Neural progenitor cell (in vitro differentiated cells): Measurements from ENCODE around the gene WSB2. TPM values are rescaled to one million over a fixed set of nuclear protein-coding genes. Genes with fewer than 3 reads are reported as not detected.
"Not testable (repeated sequence)": the region's sequence is repeated elsewhere in the genome, so short reads cannot be mapped to it uniquely, and the experiment has no call there.

Experiments used
- DNase-seq: peaks from one replicate; pipeline ENCODE4 v3.0.0-alpha.2; 2016; ENCODE audit warnings: low spot score
- H2AFZ ChIP-seq: fragments of 200-600 bp; sonication (generic); replicated peaks from 2 replicates; pipeline ENCODE4 v1.6.1; 2016; ENCODE audit warnings: antibody characterized with exemption
- H3F3A ChIP-seq: fragments of 200-600 bp; sonication (generic); 2 replicates; pipeline ENCODE4 v1.6.1; 2016; ENCODE audit warnings: antibody characterized with exemption, low read depth
- H3K27ac ChIP-seq: fragments of 200-600 bp; sonication (generic); 2 replicates; pipeline ENCODE4 v1.5.1; 2016; ENCODE audit warnings: mild to moderate bottlenecking
- H3K27me3 ChIP-seq: fragments of 200-600 bp; sonication (generic); 2 replicates; pipeline ENCODE4 v1.6.1; 2016; ENCODE audit warnings: mild to moderate bottlenecking, moderate library complexity
- H3K36me3 ChIP-seq: fragments of 200-600 bp; sonication (generic); 2 replicates; pipeline ENCODE4 v1.5.1; 2016
- H3K4me1 ChIP-seq: fragments of 200-600 bp; sonication (generic); 2 replicates; pipeline ENCODE4 v1.6.1; 2016; ENCODE audit warnings: mixed run types
- H3K4me2 ChIP-seq: fragments of 200-600 bp; sonication (generic); 2 replicates; pipeline ENCODE4 v1.6.1; 2016
- H3K4me3 ChIP-seq: fragments of 200-600 bp; sonication (generic); 2 replicates; pipeline ENCODE4 v1.5.1; 2016
- H3K79me2 ChIP-seq: fragments of 200-600 bp; sonication (generic); 2 replicates; pipeline ENCODE4 v1.6.1; 2016; ENCODE audit warnings: low read depth
- H3K9ac ChIP-seq: fragments of 200-600 bp; sonication (generic); 2 replicates; pipeline ENCODE4 v1.6.1; 2016
- H3K9me3 ChIP-seq: fragments of 200-600 bp; sonication (generic); 2 replicates; pipeline ENCODE4 v1.5.1; 2016; ENCODE audit warnings: low read depth
- H4K20me1 ChIP-seq: fragments of 200-600 bp; sonication (generic); 2 replicates; pipeline ENCODE4 v1.6.1; 2016; ENCODE audit warnings: low read depth
- H3K27ac Mint-ChIP-seq: 3 replicates; pipeline ENCODE4 v1.8.0; 2021; ENCODE audit warnings: mixed read lengths
- H3K27me3 Mint-ChIP-seq: 2 replicates; pipeline ENCODE4 v1.8.0; 2022; ENCODE audit warnings: low read depth, mild to moderate bottlenecking, inconsistent platforms, moderate library complexity, mixed read lengths; ENCODE audit not compliant: insufficient read depth
- H3K36me3 Mint-ChIP-seq: 3 replicates; pipeline ENCODE4 v1.8.0; 2021; ENCODE audit warnings: mixed read lengths
- H3K4me1 Mint-ChIP-seq: 3 replicates; pipeline ENCODE4 v1.8.0; 2021; ENCODE audit warnings: mixed read lengths
- H3K4me3 Mint-ChIP-seq: 3 replicates; pipeline ENCODE4 v1.8.0; 2021; ENCODE audit warnings: mild to moderate bottlenecking, moderate library complexity, mixed read lengths
- H3K9me3 Mint-ChIP-seq: 3 replicates; pipeline ENCODE4 v1.8.0; 2020; ENCODE audit warnings: mixed read lengths
- EZH2 ChIP-seq: fragments of 200-600 bp; sonication (generic); IDR thresholded peaks from 2 replicates; pipeline ENCODE4 v1.6.1; 2017; ENCODE audit warnings: antibody characterized with exemption, mild to moderate bottlenecking, moderate library complexity
- EZH2phosphoT487 ChIP-seq: fragments of 200-600 bp; sonication (generic); IDR thresholded peaks from 2 replicates; pipeline ENCODE4 v1.6.1; 2017; ENCODE audit warnings: antibody characterized with exemption
- total RNA-seq: library from RNA; depleted of rRNA; stranded (reverse); fragments of >200 nt; gene quantifications from 2 replicates; pipeline ENCODE4 v1.2.3, GENCODE V29; 2015; ENCODE audit warnings: low replicate concordance
- TF ChIP-seq, protein P1 (sequence below): fragments of 200-600 bp; sonication (generic); IDR thresholded peaks from 2 replicates; pipeline ENCODE4 v1.5.1; 2017; ENCODE audit warnings: antibody characterized with exemption, mild to moderate bottlenecking

WSB2 gene
- total RNA-seq, 1 donor from 2014 or later, result 21.2 TPM

DNA sequence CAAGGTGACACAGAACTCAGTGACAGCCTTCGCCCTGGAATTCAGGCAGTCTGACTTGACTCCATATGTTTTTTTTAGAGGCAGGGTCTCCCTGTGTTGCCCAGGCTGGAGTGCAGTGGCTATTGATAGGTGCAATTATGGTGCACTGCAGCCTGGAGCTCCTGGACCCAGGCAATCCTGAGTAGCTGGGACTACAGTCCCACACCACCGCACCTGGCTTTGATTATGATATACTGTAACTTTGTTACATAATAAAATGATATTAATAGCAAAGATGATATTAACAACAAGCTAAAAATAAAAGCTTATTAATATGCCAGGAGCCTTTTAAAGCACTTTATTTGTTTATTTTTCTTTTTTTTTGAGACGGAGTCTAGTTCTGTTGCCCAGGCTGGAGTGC lies 33.1 kb upstream of the WSB2 start:
- Mint-ChIP-seq H3K9me3 (no peaks in the 10 kb centered on the region), H3K27me3 (peaks cover 2% of the 10 kb centered on the region), H3K36me3 (no peaks in the 10 kb centered on the region), H3K27ac (no peak overlapping the region), H3K4me3 (no peak overlapping the region), H3K4me1 (peaks cover 8% of the 10 kb centered on the region)
- DNase-seq, result no peak
- Histone ChIP-seq H4K20me1 (no peaks in the 10 kb centered on the region), H3K4me3 (no peak overlapping the region), H3K4me2 (no peak overlapping the region), H3K79me2 (no peaks in the 10 kb centered on the region), H3K36me3 (no peaks in the 10 kb centered on the region), H3K9ac (no peak overlapping the region), H3K9me3 (no peaks in the 10 kb centered on the region), H3K4me1 (no peaks in the 10 kb centered on the region), H3F3A (no peaks in the 10 kb centered on the region), H2AFZ (no peak overlapping the region), H3K27ac (no peak overlapping the region), H3K27me3 (no peaks in the 10 kb centered on the region)
- TF ChIP-seq EZH2 (no peak), EZH2phosphoT487 (no peak)
- TF ChIP-seq, protein P1, sequence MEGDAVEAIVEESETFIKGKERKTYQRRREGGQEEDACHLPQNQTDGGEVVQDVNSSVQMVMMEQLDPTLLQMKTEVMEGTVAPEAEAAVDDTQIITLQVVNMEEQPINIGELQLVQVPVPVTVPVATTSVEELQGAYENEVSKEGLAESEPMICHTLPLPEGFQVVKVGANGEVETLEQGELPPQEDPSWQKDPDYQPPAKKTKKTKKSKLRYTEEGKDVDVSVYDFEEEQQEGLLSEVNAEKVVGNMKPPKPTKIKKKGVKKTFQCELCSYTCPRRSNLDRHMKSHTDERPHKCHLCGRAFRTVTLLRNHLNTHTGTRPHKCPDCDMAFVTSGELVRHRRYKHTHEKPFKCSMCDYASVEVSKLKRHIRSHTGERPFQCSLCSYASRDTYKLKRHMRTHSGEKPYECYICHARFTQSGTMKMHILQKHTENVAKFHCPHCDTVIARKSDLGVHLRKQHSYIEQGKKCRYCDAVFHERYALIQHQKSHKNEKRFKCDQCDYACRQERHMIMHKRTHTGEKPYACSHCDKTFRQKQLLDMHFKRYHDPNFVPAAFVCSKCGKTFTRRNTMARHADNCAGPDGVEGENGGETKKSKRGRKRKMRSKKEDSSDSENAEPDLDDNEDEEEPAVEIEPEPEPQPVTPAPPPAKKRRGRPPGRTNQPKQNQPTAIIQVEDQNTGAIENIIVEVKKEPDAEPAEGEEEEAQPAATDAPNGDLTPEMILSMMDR, result no peak

DNA sequence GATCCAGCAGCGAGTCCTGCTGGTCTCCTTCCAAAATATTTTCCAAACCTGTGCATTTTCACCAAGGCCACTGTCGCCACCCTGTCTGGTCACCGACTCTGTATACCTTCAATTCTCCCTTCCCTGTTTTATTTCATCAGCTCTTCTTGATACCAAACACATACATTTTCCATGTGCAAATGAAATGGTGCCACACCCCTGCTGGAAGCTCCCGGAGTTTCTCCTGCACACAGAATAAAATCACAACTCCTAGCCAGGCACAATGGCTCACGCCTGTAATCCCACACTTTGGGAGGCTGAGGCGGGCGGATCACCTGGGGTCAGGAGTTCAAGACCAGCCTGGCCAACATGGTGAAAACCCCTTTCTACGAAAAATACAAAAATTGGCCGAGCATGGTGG lies 28.8 kb upstream of the WSB2 start:
- no peak overlapping the region for H3K9ac ChIP-seq
- no peaks in the 10 kb centered on the region for H3K36me3 ChIP-seq
- H3K4me3 ChIP-seq, result no peak overlapping the region
- no peak for DNase-seq
- Mint-ChIP-seq H3K4me1 (no peaks in the 10 kb centered on the region), H3K27me3 (no peaks in the 10 kb centered on the region), H3K9me3 (no peaks in the 10 kb centered on the region), H3K27ac (no peak overlapping the region), H3K4me3 (no peak overlapping the region), H3K36me3 (peaks cover 2% of the 10 kb centered on the region)
- no peak overlapping the region for H2AFZ ChIP-seq
- no peaks in the 10 kb centered on the region for H3K4me1 ChIP-seq
- H3K79me2 ChIP-seq, result no peaks in the 10 kb centered on the region
- no peaks in the 10 kb centered on the region for H4K20me1 ChIP-seq
- H3K27ac ChIP-seq, result no peak overlapping the region
- TF ChIP-seq EZH2phosphoT487 (no peak), EZH2 (no peak)
- TF ChIP-seq, protein P1, result no peak
- H3K9me3 ChIP-seq, result no peaks in the 10 kb centered on the region
- no peaks in the 10 kb centered on the region for H3K27me3 ChIP-seq
- no peaks in the 10 kb centered on the region for H3F3A ChIP-seq
- no peak overlapping the region for H3K4me2 ChIP-seq

DNA sequence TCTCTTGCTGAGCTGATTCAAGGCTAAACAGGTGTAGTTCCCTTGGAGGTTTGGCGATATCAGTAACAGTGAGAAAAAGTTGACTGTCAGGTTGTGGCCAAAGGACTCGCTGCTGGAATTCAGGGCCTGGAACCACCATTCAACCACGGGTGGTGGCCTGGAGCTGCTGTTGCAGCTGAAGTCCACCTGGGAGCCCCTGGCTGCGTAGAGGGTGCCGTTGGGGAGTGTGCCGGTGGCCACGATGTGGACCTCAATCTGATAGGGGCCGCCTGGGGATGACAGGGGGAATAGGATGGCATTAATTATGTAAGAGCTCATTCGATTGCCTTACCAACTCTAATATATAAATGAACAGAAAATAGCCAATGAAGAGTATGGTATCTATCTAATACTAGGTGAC lies 21.2 kb upstream of the WSB2 start:
- Histone ChIP-seq H3K36me3 (no peaks in the 10 kb centered on the region), H3K79me2 (no peaks in the 10 kb centered on the region), H3K9ac (no peak overlapping the region), H3K27me3 (no peaks in the 10 kb centered on the region), H3K4me2 (no peak overlapping the region), H2AFZ (no peak overlapping the region), H4K20me1 (no peaks in the 10 kb centered on the region), H3K4me1 (no peaks in the 10 kb centered on the region), H3F3A (no peaks in the 10 kb centered on the region), H3K4me3 (no peak overlapping the region), H3K9me3 (no peaks in the 10 kb centered on the region), H3K27ac (no peak overlapping the region)
- Mint-ChIP-seq H3K4me3 (no peak overlapping the region), H3K27ac (no peak overlapping the region), H3K36me3 (peaks cover 13% of the 10 kb centered on the region), H3K9me3 (no peaks in the 10 kb centered on the region), H3K4me1 (no peaks in the 10 kb centered on the region), H3K27me3 (peaks cover 7% of the 10 kb centered on the region)
- TF ChIP-seq EZH2phosphoT487 (no peak), EZH2 (no peak)
- TF ChIP-seq, protein P1, result no peak
- DNase-seq, result no peak

DNA sequence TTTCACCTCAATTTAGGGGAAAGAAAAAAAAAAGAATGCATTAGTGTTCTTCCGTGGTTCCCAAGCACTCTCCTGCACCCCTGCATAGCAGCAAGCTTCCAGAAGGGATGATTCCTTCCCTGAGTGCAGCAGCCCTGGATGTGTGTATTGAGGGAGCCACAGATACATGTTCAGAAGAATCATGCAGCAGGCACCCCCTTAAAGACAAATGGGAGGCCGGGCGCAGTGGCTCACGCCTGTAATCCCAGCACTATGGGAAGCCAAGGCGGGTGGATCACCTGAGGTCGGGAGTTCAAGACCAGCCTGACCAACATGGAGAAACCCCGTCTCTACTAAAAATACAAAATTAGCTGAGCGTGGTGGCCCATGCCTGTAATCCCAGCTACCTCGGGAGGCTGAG lies 20.5 kb upstream of the WSB2 start:
- not testable (repeated sequence) for H4K20me1 ChIP-seq, H3K4me1 Mint-ChIP-seq, H3K27me3 Mint-ChIP-seq, H3K4me3 Mint-ChIP-seq, H3K4me1 ChIP-seq, H3F3A ChIP-seq, H3K9ac ChIP-seq, H3K4me2 ChIP-seq, H3K36me3 ChIP-seq, H3K4me3 ChIP-seq, H3K27ac Mint-ChIP-seq, H3K9me3 Mint-ChIP-seq, H3K27ac ChIP-seq, DNase-seq, H2AFZ ChIP-seq, H3K27me3 ChIP-seq, H3K79me2 ChIP-seq, H3K9me3 ChIP-seq
- H3K36me3 Mint-ChIP-seq, result peaks cover 13% of the 10 kb centered on the region
